HG02970 (cell line): ENCODE measurements around the gene RAC2.
"Not testable (repeated sequence)": the region's sequence is repeated elsewhere in the genome, so short reads cannot be mapped to it uniquely, and the experiment has no call there.

ENCODE experiments used
- ATAC-seq: cut with Tn5 transposase; IDR thresholded peaks from one replicate; pipeline ENCODE4 v1.9.1; 2021; ENCODE audit warnings: mild to moderate bottlenecking, moderate library complexity, moderate number of reproducible peaks; ENCODE audit not compliant: unreplicated experiment, low FRiP score

The RAC2 gene

DNA sequence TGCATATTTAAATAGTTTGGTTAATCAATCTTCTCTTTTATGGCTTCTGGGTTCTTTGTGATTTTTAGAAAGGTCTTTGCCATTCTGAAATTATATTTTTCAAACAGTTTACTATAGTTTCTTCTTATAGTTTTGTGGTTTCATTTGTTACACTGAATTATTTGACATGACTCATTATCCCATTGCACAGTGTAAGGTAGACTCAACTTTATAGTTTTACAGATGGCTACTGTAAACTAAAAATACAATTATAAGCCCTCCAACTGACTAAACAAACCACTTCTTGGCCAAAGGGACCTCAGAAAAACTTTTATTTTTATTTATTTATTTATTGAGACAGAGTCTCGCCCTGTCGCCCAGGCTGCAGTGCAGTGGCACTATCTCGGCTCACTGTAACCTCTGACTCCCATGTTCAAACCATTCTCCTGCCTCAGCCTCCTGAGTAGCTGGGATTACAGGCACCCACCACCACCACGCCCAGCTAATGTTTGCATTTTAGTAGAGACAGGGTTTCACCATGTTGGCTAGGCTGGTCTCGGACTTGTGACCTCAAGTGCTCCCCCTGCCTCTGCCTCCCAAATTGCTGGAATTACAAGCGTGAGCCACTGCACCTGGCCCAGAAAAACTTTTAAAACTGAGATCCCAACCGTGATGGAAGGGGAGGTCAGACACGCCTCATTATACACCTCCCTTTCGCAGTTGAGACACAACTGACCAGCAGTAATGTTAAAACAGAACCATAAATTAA lies 14.1 kb upstream of the RAC2 start:
- no peak for ATAC-seq

- ATAC-seq, result no peak
These were observed 12.1 kb upstream of the RAC2 start for GRCh38 chr22:37256075-37256726.

GRCh38 chr22:37255558-37256006 lies 11.5 kb upstream of the RAC2 start:
- no peak for ATAC-seq

- no peak for ATAC-seq
These were observed 10.8 kb upstream of the RAC2 start for GRCh38 chr22:37254867-37255233.

- no peak for ATAC-seq
These were observed 10.3 kb upstream of the RAC2 start for GRCh38 chr22:37254209-37254866.

DNA sequence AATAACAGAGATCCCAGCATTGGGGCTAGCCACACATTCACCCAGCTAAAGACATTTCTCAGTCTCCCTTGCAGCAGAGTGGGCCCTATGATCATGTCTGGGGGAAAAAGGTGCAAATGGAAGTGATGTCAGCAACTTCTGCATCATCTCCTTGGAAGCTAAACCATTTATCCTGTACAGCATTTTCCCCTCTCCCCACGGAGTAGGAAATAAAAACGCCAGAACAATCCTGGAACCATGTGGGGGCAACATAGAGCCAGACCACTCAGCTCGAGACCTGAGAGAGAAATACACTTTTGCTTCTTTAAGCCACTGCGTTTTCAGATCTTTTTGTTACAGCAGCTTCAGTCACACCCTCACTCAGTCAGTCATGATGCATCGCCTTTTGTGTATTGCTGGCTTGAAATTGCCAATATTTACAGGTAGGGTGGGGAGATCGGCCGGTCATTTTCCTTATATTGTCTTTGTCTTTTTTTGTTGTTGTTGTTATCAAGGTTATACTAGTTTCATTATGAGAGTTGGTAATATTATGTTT lies 9.1 kb upstream of the RAC2 start:
- no peak for ATAC-seq

- ATAC-seq, result not testable (repeated sequence)
These were observed 7.8 kb upstream of the RAC2 start for GRCh38 chr22:37251836-37252235.

DNA sequence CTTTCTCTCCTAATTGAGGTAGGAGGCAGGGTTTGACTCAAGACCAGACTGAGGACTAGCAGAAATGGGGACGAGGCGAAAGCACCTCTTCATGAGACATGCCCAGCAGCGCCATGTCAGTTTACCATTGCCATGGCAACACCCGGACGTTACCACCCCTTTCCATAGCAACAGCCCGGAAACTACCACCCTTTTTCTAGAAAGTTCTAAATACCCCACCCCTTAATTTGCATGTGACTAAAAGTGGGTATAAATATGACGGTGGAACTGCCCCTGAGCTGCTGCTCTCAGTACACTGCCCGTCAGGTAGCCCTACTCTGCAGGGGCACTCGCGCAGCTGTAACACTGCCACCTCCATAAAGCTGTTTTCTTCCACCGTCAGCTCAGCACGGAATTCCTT lies 5.9 kb upstream of the RAC2 start:
- no peak for ATAC-seq

GRCh38 chr22:37248251-37248650 lies 4.2 kb upstream of the RAC2 start:
- no peak for ATAC-seq

DNA sequence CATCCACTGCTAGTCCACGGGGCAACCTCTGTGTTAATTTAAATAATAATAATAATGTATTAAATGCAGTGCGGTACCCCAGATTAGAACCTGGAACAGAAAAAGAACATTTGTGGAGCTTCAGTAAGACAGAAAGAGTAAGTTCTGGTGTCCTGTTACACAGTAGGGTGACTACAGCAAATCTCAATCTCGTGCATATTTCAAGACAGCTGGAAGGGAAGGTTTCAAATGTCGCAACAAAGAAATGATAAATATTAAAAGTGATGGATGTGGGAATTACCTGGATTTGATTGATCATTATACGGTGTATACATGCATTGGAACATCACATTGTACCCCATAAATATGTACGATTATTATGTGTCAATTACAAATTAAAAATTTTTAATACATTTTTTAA lies 1.7 kb upstream of the RAC2 start:
- no peak for ATAC-seq

GRCh38 chr22:37244922-37245722 lies 1.1 kb upstream of the RAC2 start:
- ATAC-seq, result no peak

DNA sequence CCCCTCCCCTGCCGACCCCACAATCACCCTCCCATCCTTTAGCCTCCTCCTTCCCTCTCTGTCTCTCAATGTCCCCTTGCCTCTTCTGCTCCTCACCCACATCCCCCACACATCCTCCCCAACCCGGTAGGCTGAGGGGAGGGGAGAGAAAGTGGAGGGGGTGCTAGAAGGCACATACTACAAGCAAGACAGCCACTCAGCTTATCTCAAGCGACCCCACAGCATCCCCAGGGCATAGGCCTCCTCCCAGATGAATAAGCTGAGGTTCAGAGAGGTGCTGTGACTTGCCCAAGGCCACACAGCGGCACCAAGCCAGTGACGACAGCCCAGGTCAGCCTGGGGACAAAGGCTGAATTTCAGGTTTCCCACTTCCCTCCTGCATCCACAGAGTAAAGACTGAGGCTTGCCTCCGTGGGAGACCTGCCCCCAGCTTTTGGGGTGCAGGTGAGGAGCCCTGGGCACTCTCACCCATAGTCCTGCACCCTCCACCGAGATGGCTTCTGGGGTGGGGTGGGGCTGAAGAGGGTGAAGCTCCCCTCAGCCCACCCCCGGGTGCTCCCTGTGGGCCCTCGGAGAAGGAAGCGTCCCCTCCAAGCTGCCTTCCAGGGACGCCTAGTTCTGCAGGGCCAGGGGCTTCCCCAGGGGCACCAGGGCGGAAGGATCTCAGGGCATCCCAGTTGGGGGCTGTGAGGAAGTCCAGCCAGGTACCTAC lies 511 bp downstream of the RAC2 start:
- ATAC-seq, result peak; percentile 8

- ATAC-seq, result peak; percentile 46
These were observed 1.6 kb downstream of the RAC2 start for GRCh38 chr22:37242395-37242918.

- no peak for ATAC-seq
These were observed 2.5 kb downstream of the RAC2 start for GRCh38 chr22:37241351-37242142.

DNA sequence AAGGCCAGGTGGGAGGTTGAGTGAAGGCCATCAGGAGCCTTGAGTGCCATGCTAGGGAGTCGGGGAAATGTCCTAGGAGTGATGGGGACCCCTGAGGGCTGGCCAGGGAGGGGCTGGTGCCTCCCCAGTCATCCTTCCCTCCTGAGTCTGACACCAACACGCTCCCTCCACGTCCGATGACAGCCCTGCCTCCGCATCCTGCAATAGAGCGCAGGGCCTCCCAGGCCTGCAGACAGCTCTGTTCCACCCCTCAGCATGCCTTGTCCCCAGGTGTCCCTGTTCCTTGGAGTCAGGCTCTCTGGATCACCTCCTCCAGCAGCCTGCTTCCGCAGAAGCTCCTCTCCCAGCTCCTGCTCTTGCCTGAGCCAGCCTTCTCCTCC lies 3.1 kb downstream of the RAC2 start:
- no peak for ATAC-seq

DNA sequence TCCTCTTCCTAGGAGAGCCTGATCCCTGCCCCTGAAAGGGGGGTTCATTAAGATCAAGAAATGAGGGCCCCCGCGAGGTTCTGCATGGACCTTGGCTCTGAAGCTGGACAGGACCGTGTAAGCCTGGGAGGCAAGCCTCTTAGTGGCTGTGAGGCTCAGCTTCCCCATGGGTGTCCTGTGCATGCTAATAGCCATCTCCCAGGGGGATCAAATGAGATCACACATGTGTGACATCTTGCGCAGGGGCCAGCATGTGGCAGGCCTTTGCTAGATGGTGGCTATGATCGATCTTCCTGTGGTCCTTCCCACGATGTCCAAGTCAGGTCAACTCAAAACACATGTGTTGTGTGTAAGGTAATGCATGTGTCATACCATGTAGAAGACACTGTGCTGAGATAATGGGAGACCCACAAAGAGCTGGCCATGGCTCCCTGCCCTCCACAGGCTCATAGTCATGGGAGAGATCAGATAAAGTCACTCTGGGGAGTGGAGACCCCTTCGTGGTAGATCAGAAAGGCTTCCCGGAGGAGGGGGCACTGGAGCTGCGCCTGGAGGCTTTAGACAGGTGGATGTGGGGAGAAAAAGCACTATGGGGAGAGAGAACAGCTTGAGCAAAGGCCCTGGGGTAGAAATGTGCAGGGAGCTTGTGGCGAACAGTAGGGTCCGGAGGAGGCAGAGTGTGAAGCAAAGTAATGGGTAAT lies 3.7 kb downstream of the RAC2 start:
- no peak for ATAC-seq

GRCh38 chr22:37239336-37240239 lies 4.5 kb downstream of the RAC2 start:
- ATAC-seq, result no peak
